Activated CD4-positive, alpha-beta T cell treated with anti-CD3 and anti-CD28 coated beads, Interleukin-2, amount 10 ng/mL, durations not matched to agents 7 days and 5 days (primary cell): Measurements from ENCODE around the gene SLAMF8. TPM values are rescaled to one million over a fixed set of nuclear protein-coding genes. Genes with fewer than 3 reads are reported as not detected.

Experiments
- CTCF ChIA-PET: fragments of 350-600 bp; sonication (Branson Sonifier 250); formaldehyde crosslinking; loops from one replicate; lab custom pipeline; 2021; ENCODE audit warnings: antibody characterized with exemption; lab: Charles Lee
- POLR2A ChIA-PET: fragments of 350-600 bp; sonication (Branson Sonifier 250); formaldehyde crosslinking; loops from one replicate; lab custom pipeline; 2021; ENCODE audit warnings: antibody characterized with exemption; lab: Charles Lee
- DNase-seq: peaks from one replicate; pipeline ENCODE4 v3.0.0-alpha.2; 2020
- H3K27ac Mint-ChIP-seq: one replicate; pipeline ENCODE4 v1.8.0; 2021; ENCODE audit warnings: mild to moderate bottlenecking, moderate library complexity, mixed read lengths
- H3K27me3 Mint-ChIP-seq: one replicate; pipeline ENCODE4 v1.8.0; 2021; ENCODE audit warnings: mixed read lengths
- H3K36me3 Mint-ChIP-seq: one replicate; pipeline ENCODE4 v1.8.0; 2021; ENCODE audit warnings: low read depth, mixed read lengths
- H3K4me1 Mint-ChIP-seq: one replicate; pipeline ENCODE4 v1.8.0; 2021; ENCODE audit warnings: mixed read lengths
- H3K4me3 Mint-ChIP-seq: one replicate; pipeline ENCODE4 v1.8.0; 2021; ENCODE audit warnings: mild to moderate bottlenecking, moderate library complexity, mixed read lengths
- H3K9me3 Mint-ChIP-seq: one replicate; pipeline ENCODE4 v1.8.0; 2021; ENCODE audit warnings: mixed read lengths
- total RNA-seq, 2 experiments: library from RNA; stranded (reverse); gene quantifications; one replicate each; pipeline ENCODE4 v1.2.3, GENCODE V29; 2021

Gene SLAMF8
- total RNA-seq, 2 experiments from 2014 or later = 0.47 to 0.89 TPM

DNA sequence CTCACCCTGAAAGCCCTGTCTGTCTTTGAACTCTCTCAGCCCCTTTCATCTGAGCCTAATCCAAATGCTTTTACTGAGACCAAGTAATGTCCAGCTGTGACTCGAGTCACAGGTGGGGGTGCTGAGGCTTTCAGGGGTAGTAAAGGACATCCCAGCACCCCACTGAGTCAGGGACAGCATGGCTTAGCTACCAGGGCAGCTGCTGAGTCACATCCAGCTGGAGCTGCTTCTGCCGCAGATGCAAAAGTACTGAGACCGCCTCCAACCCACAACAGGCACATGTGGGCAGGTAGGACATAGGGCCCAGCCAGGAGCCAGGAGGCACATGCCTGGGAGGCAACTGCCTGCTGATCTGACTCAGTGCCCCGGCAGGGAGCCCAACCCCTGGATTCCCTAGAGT lies 42.5 kb downstream of the SLAMF8 start:
- Mint-ChIP-seq H3K27me3 (no peaks in the 10 kb centered on the region), H3K9me3 (no peaks in the 10 kb centered on the region), H3K4me3 (no peak overlapping the region), H3K27ac (no peak overlapping the region), H3K4me1 (peaks cover 19% of the 10 kb centered on the region), H3K36me3 (no peaks in the 10 kb centered on the region)
- DNase-seq = peak; percentile 17
- ChIA-PET CTCF (interaction anchor here (1.0 to 1.1 kb wide), 2 partner anchors 24 to 29 kb away, joined by 3 read pairs; no protein-coding TSS in a partner anchor), POLR2A (no interaction called here)

DNA sequence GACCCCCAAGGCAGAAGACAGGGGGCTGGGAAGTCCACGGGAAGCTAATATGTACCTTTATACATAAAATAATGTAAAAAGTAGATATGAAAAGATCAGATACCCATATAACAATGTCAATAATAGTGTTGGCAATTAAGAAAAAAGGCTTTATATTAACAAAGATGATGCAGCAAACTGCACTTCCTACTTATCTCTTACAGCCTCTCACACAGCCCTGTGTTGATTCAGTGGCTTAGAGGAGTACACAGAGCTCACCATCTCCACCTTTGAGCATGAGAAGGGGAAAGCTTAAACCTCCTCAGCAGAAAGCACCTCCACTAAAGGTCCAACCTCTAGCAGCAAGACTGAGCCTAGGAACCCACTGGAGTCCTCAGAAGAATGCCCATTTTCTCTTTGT lies 42.9 kb downstream of the SLAMF8 start:
- Mint-ChIP-seq H3K4me1 (peaks cover 19% of the 10 kb centered on the region), H3K27ac (no peak overlapping the region), H3K9me3 (no peaks in the 10 kb centered on the region), H3K36me3 (no peaks in the 10 kb centered on the region), H3K4me3 (no peak overlapping the region), H3K27me3 (no peaks in the 10 kb centered on the region)
- ChIA-PET CTCF (interaction anchor here (1.1 kb wide), 1 partner anchor 30 kb away, joined by 3 read pairs; no protein-coding TSS in a partner anchor), POLR2A (no interaction called here)
- DNase-seq = no peak

DNA sequence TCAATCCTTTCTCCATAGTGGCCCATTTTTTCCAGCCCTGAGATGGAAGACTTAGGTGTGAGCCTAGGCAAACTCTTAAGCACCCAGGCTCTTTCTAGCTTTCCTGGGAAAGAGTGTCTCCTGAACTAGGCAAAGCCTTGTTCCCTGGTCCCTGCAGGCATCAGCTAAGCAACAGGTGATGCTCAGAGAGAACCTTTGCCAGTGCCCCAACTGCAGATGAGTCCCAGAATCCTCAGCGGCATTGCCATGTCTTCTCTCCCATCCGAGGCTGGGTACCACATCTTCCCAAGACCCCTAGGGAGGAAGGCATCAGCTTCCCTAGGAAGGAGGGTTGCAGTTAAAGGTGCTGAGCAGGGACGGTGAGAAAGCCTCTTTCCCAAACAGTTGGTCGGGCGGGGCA lies 44.0 kb downstream of the SLAMF8 start:
- Mint-ChIP-seq H3K4me1 (peaks cover 19% of the 10 kb centered on the region), H3K27ac (no peak overlapping the region), H3K4me3 (no peak overlapping the region), H3K36me3 (no peaks in the 10 kb centered on the region), H3K9me3 (no peaks in the 10 kb centered on the region), H3K27me3 (no peaks in the 10 kb centered on the region)
- no peak for DNase-seq
- CTCF ChIA-PET = interaction anchor here (2.0 to 2.2 kb wide), 2 partner anchors 18 to 23 kb away, joined by 4 read pairs; no protein-coding TSS in a partner anchor
- POLR2A ChIA-PET = no interaction called here

DNA sequence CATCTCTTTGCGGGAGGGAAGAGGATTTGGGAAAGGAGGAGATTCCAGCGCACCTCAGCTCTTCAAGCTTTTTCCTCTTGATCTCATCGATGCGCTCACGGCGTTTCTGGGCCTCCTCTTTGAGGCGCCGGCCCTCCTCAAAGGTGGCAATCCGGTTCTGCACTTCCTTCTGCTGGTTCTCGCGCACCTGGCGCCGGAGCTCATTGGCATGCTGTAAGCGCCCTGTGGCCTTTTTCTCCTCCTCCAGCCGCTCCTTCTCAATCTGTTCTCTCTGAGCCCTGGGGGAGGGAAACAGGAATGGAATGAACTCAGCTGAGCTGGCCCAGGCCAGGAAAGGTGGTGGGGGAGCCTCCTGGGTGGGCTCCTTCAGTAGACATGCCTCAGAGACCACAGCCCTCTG lies 46.2 kb downstream of the SLAMF8 start:
- Mint-ChIP-seq H3K4me1 (peaks cover 6% of the 10 kb centered on the region), H3K9me3 (no peaks in the 10 kb centered on the region), H3K36me3 (no peaks in the 10 kb centered on the region), H3K4me3 (no peak overlapping the region), H3K27me3 (no peaks in the 10 kb centered on the region), H3K27ac (no peak overlapping the region)
- no peak for DNase-seq
- CTCF ChIA-PET = interaction anchor here (0.8 to 2.6 kb wide), 3 partner anchors 24 to 92 kb away, joined by 3 to 6 read pairs (median 5); partner anchors contain the start of gene DUSP23
- POLR2A ChIA-PET = no interaction called here

DNA sequence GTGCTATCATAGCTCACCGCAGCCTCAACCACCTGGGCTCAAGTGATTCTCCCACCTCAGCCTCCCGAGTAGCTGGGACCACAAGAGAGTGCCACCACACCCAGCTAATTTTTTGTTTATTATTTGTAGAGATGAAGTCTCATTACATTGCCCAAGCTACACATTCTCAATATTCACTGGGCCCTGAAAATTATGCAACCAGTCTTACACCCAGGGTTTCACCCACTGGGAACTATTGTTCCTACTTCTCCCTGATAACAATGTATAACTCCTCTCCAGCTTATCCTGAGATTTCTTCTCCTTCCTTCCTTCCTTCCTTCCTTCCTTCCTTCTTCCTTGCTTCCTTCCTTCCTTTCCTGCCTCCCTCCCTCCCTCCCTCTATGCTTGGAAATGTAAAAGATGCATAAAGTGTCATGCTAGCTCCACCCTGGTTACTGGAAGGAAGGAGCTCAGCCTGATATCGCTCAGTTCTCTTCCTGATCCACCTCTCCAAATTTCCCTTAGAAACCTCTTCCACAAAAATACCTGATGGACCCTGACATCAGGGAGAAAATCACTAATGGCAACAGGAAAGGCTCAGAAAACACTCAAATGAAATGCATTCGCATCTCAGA lies 47.0 kb downstream of the SLAMF8 start:
- Mint-ChIP-seq H3K27ac (no peak overlapping the region), H3K27me3 (no peaks in the 10 kb centered on the region), H3K9me3 (no peaks in the 10 kb centered on the region), H3K4me3 (no peak overlapping the region), H3K4me1 (peaks cover 6% of the 10 kb centered on the region), H3K36me3 (no peaks in the 10 kb centered on the region)
- CTCF ChIA-PET = interaction anchor here (0.8 to 2.6 kb wide), 3 partner anchors 23 to 93 kb away, joined by 3 to 6 read pairs (median 5); partner anchors contain the start of gene DUSP23
- no peak for DNase-seq
- POLR2A ChIA-PET = no interaction called here

DNA sequence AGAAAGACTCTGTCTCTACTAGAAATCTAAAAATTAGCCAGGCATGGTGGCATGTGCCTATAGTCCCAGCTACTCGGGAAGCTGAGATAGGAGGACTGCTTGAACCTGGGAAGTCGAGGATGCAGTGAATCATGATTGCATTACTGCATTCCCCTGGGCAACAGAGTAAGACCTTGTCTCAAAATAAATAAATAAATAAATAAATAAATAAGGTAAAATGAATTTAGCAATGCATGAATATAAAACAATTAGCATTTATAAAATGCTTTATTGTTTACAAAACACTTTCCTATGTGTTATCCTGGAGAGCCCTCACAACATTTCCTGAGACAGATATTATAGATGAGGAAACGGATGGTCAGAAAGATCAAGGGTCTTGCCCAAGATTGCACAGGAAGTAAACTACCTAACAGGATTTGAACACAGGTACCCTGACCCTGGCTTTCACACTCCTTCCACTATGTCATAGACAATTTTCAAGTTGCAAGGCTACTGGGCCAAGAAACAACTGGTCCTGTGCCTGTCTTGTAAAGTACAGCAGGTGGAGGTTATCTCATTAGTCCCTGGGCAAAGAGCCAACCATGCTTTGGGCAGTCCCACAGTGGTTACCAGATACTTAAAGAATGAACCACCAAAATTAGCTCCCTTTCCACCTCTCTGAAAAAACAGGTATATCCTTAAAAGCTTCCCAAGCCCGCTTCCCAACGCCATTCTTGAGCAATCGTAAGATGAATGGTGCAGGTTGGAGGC lies 51.2 kb downstream of the SLAMF8 start:
- POLR2A ChIA-PET = no interaction called here
- no peak for DNase-seq
- H3K27me3 Mint-ChIP-seq = no peaks in the 10 kb centered on the region
- H3K36me3 Mint-ChIP-seq = no peaks in the 10 kb centered on the region
- H3K4me1 Mint-ChIP-seq = no peaks in the 10 kb centered on the region
- CTCF ChIA-PET = interaction anchor here (4.6 kb wide), 1 partner anchor 13 kb away, joined by 33 read pairs; no protein-coding TSS in a partner anchor
- no peak overlapping the region for H3K27ac Mint-ChIP-seq
- H3K4me3 Mint-ChIP-seq = no peak overlapping the region
- no peaks in the 10 kb centered on the region for H3K9me3 Mint-ChIP-seq

DNA sequence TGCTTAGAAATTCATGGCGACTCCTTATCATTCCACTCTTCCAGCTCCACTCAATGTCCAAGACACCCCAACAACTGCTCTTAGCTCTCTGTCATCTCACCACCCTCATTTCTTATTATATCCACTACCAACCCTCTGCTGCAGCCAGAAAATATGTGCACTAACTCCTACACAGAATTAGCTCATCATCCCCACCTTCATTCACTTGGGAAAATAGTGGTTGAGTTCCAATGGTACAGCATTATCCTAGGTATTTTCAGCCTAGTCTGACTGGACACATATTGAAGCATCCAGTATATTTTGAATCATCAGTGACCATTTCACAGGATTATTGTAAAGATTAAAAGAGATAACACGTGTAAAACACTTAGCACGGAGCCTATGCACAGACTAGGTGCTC lies 52.5 kb downstream of the SLAMF8 start:
- Mint-ChIP-seq H3K27ac (no peak overlapping the region), H3K36me3 (no peaks in the 10 kb centered on the region), H3K4me1 (no peaks in the 10 kb centered on the region), H3K27me3 (no peaks in the 10 kb centered on the region), H3K4me3 (no peak overlapping the region), H3K9me3 (no peaks in the 10 kb centered on the region)
- DNase-seq = no peak
- POLR2A ChIA-PET = interaction anchor here (0.6 kb wide), 1 partner anchor 47 kb away, joined by 3 read pairs; no protein-coding TSS in a partner anchor
- CTCF ChIA-PET = interaction anchor here (0.6 to 4.6 kb wide), 2 partner anchors 12 to 70 kb away, joined by 3 to 33 read pairs; no protein-coding TSS in a partner anchor

DNA sequence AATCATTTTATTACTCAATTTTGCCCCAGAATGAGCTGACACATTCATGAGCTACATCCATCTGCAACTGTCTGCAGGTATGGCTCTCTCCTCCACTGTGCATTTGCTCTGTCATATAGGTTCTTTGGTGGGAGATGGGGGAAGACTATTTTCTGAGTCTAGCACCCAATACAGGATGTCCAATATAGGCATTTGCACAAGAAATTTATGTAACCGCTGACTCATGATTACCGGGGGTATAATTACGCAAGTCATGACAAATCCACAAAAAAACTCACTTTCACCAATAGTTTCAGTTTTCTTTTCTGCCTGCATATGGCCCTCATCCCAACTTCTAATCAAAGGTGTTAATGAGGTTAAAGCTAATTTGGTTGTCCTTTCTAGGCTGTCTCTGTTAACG lies 53.3 kb downstream of the SLAMF8 start:
- POLR2A ChIA-PET = no interaction called here

DNA sequence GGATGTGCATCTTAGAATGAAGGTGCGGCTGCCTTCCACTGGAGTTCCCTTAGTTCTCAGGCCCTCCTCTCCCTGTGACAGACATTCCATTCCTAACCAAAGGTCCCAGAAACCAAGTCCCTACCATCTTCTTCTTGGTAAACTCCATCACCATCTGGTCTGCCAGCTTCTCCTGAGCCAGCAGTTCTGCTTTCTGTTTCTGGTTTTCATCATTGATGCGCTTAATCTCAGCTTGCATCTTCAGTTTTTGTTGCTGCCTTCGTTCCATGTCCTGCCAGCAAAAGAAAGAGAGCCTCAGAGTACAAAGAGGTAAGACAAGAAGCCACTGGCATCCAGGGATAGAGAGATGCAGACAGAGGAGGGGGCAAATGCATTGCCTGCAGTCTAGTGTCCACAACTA lies 53.8 kb downstream of the SLAMF8 start:
- no peak for DNase-seq
- ChIA-PET CTCF (interaction anchor here (1.0 to 4.6 kb wide), 4 partner anchors 11 to 127 kb away, joined by 3 to 33 read pairs (median 3); partner anchors contain the start of gene DUSP23), POLR2A (no interaction called here)
- H3K36me3 Mint-ChIP-seq = no peaks in the 10 kb centered on the region
- H3K27me3 Mint-ChIP-seq = no peaks in the 10 kb centered on the region
- no peaks in the 10 kb centered on the region for H3K4me1 Mint-ChIP-seq
- no peaks in the 10 kb centered on the region for H3K9me3 Mint-ChIP-seq
- H3K27ac Mint-ChIP-seq = no peak overlapping the region
- no peak overlapping the region for H3K4me3 Mint-ChIP-seq

More for the DNA sequence above, 53.3 kb downstream of the SLAMF8 start:
- H3K4me1 Mint-ChIP-seq = no peaks in the 10 kb centered on the region
- no peak overlapping the region for H3K27ac Mint-ChIP-seq
- no peak for DNase-seq
- H3K4me3 Mint-ChIP-seq = no peak overlapping the region
- H3K36me3 Mint-ChIP-seq = no peaks in the 10 kb centered on the region
- CTCF ChIA-PET = interaction anchor here (4.6 kb wide), 1 partner anchor 11 kb away, joined by 33 read pairs; no protein-coding TSS in a partner anchor
- no peaks in the 10 kb centered on the region for H3K27me3 Mint-ChIP-seq
- no peaks in the 10 kb centered on the region for H3K9me3 Mint-ChIP-seq

DNA sequence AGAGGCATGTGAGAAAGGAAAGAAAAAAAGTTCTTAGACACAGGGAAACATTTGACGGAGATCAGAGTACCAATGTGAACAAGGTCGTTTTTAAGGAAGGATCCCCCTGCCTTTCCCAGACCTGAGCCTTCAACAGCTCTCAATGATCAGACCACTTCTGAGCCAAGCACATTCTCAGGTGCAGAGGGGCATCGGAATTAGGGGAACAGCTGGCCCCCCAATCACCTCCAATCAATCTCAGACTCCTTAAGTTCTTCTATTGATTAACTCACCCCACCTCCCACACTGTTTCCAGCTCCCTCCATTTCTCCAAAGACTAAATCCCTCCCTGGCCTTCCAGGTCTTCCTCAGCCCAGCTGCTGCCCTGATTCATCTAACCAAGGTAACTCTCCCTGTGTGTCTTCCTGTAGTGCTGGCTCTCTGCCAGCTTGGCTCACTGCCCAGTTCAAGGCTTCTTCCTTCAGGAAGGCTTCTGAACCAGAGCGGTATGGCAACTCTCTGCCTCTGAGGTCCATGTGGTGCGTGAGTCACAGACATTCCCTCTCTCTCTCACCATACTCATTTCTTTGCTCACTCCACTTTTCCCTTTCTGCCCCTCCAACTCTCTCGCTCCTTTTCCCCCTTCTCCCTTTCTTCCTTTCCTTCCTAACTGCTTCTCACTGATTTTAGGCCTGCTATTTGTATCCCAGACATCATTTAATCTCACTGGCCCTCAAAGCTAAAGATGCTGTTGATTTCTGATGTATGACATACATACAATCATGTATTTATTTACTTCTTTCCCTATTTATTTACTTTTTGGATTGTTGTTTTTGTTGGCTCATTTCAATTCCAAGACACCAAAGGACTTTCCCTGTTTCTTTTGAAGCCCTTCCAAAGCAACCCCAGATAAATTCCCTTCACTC lies 55.2 kb downstream of the SLAMF8 start:
- H3K9me3 Mint-ChIP-seq = no peaks in the 10 kb centered on the region
- CTCF ChIA-PET = interaction anchor here (0.7 to 4.6 kb wide), 6 partner anchors 9 to 125 kb away, joined by 3 to 33 read pairs (median 3); partner anchors contain the start of gene DUSP23
- POLR2A ChIA-PET = no interaction called here
- DNase-seq = no peak
- H3K27ac Mint-ChIP-seq = no peak overlapping the region
- no peaks in the 10 kb centered on the region for H3K27me3 Mint-ChIP-seq
- H3K4me3 Mint-ChIP-seq = no peak overlapping the region
- no peaks in the 10 kb centered on the region for H3K36me3 Mint-ChIP-seq
- no peaks in the 10 kb centered on the region for H3K4me1 Mint-ChIP-seq

DNA sequence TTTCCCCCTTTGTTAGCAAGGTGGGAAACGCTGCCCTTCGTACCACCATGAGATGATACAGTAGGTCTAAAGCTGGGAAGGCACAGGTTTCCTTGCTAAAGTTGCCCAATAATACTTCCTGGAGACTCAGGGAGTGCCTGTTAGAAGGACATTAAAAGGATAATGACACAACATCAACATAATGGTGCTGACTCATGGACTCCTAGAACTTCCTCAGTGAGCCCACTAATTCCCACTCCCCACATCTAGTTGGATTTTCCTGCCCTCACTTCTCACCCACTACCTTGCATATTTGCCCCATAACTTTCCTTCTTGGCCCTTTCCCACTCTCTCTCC lies 55.8 kb downstream of the SLAMF8 start:
- Mint-ChIP-seq H3K4me3 (no peak overlapping the region), H3K36me3 (no peaks in the 10 kb centered on the region), H3K4me1 (no peaks in the 10 kb centered on the region), H3K9me3 (no peaks in the 10 kb centered on the region), H3K27ac (no peak overlapping the region), H3K27me3 (no peaks in the 10 kb centered on the region)
- no peak for DNase-seq
- CTCF ChIA-PET = interaction anchor here (0.7 to 4.6 kb wide), 3 partner anchors 9 to 84 kb away, joined by 3 to 33 read pairs (median 10); no protein-coding TSS in a partner anchor
- POLR2A ChIA-PET = no interaction called here

DNA sequence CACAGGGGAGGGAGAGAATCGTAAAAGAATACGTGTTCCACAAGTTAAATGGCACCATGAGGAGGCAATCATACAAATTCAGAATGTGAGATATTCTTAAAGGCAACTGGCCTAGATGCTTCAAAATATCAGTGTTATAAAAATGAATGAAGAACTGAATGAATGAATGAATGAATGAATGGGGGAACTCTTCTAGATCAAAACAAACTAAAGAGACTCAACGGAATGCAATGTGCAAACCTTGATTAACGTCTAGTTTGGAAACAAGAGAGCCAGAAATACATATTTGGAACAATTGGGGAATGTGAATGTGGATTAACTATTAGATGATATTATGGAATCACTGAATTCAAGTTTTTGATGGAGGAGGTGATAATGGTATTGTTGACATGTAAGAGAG lies 56.5 kb downstream of the SLAMF8 start:
- Mint-ChIP-seq H3K27ac (no peak overlapping the region), H3K4me3 (no peak overlapping the region), H3K27me3 (no peaks in the 10 kb centered on the region), H3K36me3 (no peaks in the 10 kb centered on the region), H3K4me1 (no peaks in the 10 kb centered on the region), H3K9me3 (no peaks in the 10 kb centered on the region)
- ChIA-PET CTCF (interaction anchor here (3.9 kb wide), 1 partner anchor 84 kb away, joined by 10 read pairs; no protein-coding TSS in a partner anchor), POLR2A (no interaction called here)
- DNase-seq = no peak
